Measurements from ENCODE around the gene UBE2G2. TPM values are rescaled to one million over a fixed set of nuclear protein-coding genes. Genes with fewer than 3 reads are reported as not detected.
A peak's percentile ranks its signal among the peaks of the same experiment; 100 is the strongest.

Gene UBE2G2
- total RNA-seq, 1 donor from 2014 or later = 78.8 TPM

DNA sequence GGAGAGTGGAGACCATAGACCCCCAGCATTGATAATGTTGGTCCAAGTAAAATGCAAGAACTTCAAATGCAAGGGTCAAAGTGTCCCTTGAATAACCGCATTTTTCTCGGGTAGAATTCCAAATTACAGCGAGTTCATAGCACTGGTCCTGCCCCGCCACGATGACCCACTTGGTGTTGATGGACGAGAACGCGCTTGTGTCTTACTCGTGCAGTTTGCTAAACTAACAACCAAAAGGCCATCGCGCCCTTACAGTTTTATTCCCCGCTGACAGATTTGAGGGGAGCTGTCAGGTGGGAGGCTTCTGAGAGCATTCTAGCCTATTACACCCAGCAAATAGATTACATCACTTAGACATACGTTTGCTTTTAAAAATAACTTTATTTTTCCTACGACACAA lies 72.9 kb downstream of the UBE2G2 start:
- ATAC-seq = no peak
- TF ChIP-seq, protein P1, sequence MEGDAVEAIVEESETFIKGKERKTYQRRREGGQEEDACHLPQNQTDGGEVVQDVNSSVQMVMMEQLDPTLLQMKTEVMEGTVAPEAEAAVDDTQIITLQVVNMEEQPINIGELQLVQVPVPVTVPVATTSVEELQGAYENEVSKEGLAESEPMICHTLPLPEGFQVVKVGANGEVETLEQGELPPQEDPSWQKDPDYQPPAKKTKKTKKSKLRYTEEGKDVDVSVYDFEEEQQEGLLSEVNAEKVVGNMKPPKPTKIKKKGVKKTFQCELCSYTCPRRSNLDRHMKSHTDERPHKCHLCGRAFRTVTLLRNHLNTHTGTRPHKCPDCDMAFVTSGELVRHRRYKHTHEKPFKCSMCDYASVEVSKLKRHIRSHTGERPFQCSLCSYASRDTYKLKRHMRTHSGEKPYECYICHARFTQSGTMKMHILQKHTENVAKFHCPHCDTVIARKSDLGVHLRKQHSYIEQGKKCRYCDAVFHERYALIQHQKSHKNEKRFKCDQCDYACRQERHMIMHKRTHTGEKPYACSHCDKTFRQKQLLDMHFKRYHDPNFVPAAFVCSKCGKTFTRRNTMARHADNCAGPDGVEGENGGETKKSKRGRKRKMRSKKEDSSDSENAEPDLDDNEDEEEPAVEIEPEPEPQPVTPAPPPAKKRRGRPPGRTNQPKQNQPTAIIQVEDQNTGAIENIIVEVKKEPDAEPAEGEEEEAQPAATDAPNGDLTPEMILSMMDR (IDR thresholded peaks at IDR 0.05) = no peak

DNA sequence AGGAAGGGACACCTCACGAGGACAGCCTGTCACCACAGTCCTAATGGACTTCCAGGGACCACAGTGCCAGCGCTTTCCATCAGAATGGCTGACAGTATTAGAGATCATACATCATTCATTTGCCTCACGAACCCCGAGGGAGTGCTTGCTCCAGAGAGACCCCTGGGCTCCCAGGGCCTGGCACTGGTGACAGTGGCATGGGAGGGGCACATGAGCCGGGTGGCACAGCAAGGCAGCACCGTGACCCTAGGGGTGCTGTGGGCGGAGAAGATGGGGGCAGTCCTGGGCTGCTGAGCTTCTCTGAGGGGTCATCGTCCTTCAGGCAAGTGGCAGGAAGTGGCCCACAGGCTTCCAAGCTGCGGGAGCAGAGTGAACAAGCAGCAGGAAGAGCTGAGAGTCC lies 73.9 kb downstream of the UBE2G2 start:
- no peak overlapping the region for H3K4me3 ChIP-seq
- intact Hi-C loops (cut with DNase I) = no loop called here
- TF ChIP-seq, protein P1 (IDR thresholded peaks at IDR 0.05) = no peak
- H3K4me1 ChIP-seq = no peaks in the 10 kb centered on the region
- ATAC-seq (no peak), DNase-seq (no peak)
- no peak overlapping the region for H3K27ac ChIP-seq
- H3K36me3 ChIP-seq = no peaks in the 10 kb centered on the region
- H3K9me3 ChIP-seq = no peaks in the 10 kb centered on the region
- peaks cover 53% of the 10 kb centered on the region for H3K27me3 ChIP-seq

More for the DNA sequence above, 72.9 kb downstream of the UBE2G2 start:
- Histone ChIP-seq H3K27ac (no peak overlapping the region), H3K36me3 (no peaks in the 10 kb centered on the region), H3K27me3 (peaks cover 44% of the 10 kb centered on the region), H3K4me3 (no peak overlapping the region), H3K9me3 (no peaks in the 10 kb centered on the region), H3K4me1 (no peaks in the 10 kb centered on the region)
- intact Hi-C loops (cut with DNase I) = no loop called here
- no peak for DNase-seq

- intact Hi-C loops (cut with DNase I) = no loop called here
- H3K4me1 ChIP-seq = no peaks in the 10 kb centered on the region
- H3K36me3 ChIP-seq = no peaks in the 10 kb centered on the region
- ATAC-seq = no peak
- no peak overlapping the region for H3K4me3 ChIP-seq
- TF ChIP-seq, protein P1 (IDR thresholded peaks at IDR 0.05) = no peak
- DNase-seq = peak; percentile 57
- peaks cover 57% of the 10 kb centered on the region for H3K27me3 ChIP-seq
- H3K9me3 ChIP-seq = no peaks in the 10 kb centered on the region
- H3K27ac ChIP-seq = no peak overlapping the region
Measured at GRCh38 chr21:44727321-44727720, 74.3 kb downstream of the UBE2G2 start.

DNA sequence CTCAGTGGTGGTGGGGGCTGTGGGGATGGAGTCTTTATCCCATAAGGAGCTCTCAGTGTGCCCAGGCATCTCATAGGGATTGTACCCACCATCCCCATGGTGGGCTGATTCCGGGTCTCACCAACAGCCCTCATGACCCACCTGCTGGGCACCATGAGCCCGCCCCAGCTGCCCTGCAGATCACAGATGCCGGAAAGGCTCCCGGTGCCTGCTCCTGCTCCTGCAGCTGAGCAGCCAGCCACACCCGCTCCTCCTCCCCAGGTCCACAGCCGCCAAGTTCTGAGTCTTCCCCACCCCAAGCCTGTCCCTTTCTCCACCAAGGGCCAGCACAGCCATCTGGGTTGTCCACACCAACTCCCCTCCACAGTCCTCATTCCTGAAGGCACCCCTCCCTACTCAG lies 74.8 kb downstream of the UBE2G2 start:
- DNase-seq (no peak), ATAC-seq (no peak)
- intact Hi-C loops (cut with DNase I) = no loop called here
- H3K9me3 ChIP-seq = no peaks in the 10 kb centered on the region
- H3K27me3 ChIP-seq = peaks cover 60% of the 10 kb centered on the region
- no peaks in the 10 kb centered on the region for H3K36me3 ChIP-seq
- H3K4me1 ChIP-seq = no peaks in the 10 kb centered on the region
- TF ChIP-seq, protein P1 (IDR thresholded peaks at IDR 0.05) = no peak
- no peak overlapping the region for H3K27ac ChIP-seq
- H3K4me3 ChIP-seq = no peak overlapping the region

DNA sequence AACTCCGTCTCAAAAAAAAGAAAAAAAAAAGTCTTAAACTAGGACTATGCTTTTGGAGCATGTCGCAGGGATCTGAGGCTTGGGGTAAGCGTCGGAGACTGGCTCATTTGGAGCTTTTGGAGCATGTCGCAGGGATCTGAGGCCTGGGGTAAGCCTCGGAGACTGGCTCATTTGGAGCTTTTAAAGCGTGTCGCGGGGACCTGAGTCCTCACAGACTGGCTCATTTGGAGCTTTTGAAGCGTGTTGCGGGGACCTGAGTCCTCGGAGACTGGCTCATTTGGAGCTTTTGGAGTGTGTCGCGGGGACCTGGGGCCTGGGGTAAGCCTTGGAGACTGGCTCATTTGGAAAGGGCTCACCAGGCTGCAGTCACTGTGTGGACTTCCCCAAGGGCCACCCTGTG lies 76.7 kb downstream of the UBE2G2 start:
- Histone ChIP-seq H3K27ac (no peak overlapping the region), H3K36me3 (no peaks in the 10 kb centered on the region), H3K27me3 (peaks cover 68% of the 10 kb centered on the region), H3K9me3 (no peaks in the 10 kb centered on the region), H3K4me1 (no peaks in the 10 kb centered on the region), H3K4me3 (no peak overlapping the region)
- TF ChIP-seq, protein P1 (IDR thresholded peaks at IDR 0.05) = no peak
- ATAC-seq (no peak), DNase-seq (no peak)
- intact Hi-C loops (cut with DNase I) = no loop called here

GRCh38 chr21:44724196-44724595 lies 77.4 kb downstream of the UBE2G2 start:
- H3K4me1 ChIP-seq = no peaks in the 10 kb centered on the region
- no peaks in the 10 kb centered on the region for H3K36me3 ChIP-seq
- no peak overlapping the region for H3K4me3 ChIP-seq
- no peak for ATAC-seq
- no peak for DNase-seq
- TF ChIP-seq, protein P1 (IDR thresholded peaks at IDR 0.05) = no peak
- no peak overlapping the region for H3K27ac ChIP-seq
- no peaks in the 10 kb centered on the region for H3K9me3 ChIP-seq
- intact Hi-C loops (cut with DNase I) = no loop called here
- peaks cover 68% of the 10 kb centered on the region for H3K27me3 ChIP-seq

All from upper lobe of right lung (tissue), 1 donor.